Endothelial cell of umbilical vein (primary cell): ENCODE measurements around the gene KAZN. TPM values are rescaled to one million over a fixed set of nuclear protein-coding genes. Genes with fewer than 3 reads are reported as not detected.

ENCODE experiments used
- BruUV-seq: library from RNA; stranded (reverse); fragments of 400-500 nt; replicated peaks from 2 replicates; lab custom pipeline; 2021; lab: Mats Ljungman, UMichigan
- CTCF ChIA-PET: fragments of 300-600, 350-600 bp; sonication (Branson Sonifier 250); formaldehyde crosslinking; loops from one replicate; lab custom pipeline; 2021; ENCODE audit warnings: antibody characterized with exemption, inconsistent platforms; lab: Charles Lee
- POLR2A ChIA-PET: fragments of 300-600, 350-600 bp; sonication (Branson Sonifier 250); formaldehyde crosslinking; loops from one replicate; lab custom pipeline; 2021; ENCODE audit warnings: antibody characterized with exemption, inconsistent platforms; lab: Charles Lee
- DNase-seq: peaks from one replicate; pipeline ENCODE4 v3.0.0-alpha.2; 2011; ENCODE audit warnings: low read depth, low spot score
- FAIRE-seq: peaks from 2 replicates; lab custom pipeline; 2011; peaks lifted over from hg19 to GRCh38; lab: Jason Lieb, UNC
- H2AFZ ChIP-seq: 2 replicates; pipeline ENCODE4 v1.6.0; 2012; ENCODE audit warnings: low read depth, low read length, control low read depth, inconsistent platforms
- H3K27ac ChIP-seq: 2 replicates; pipeline ENCODE4 v1.5.1; 2011; ENCODE audit warnings: low read depth, mild to moderate bottlenecking, control low read depth, low read length, moderate library complexity; ENCODE audit not compliant: insufficient read depth
- H3K27me3 ChIP-seq, 2 experiments: 2 replicates each; pipeline versions ENCODE4 v1.6.0 to v1.6.1; 2011; ENCODE audit warnings: low read length in 2 of 2, mixed read lengths in 1 of 2; ENCODE audit not compliant: control insufficient read depth in 2 of 2, insufficient read depth in 2 of 2
- H3K36me3 ChIP-seq, 2 experiments: 2 replicates in 1 of 2; 3 replicates in 1 of 2; pipeline ENCODE4 v1.5.1; 2011; ENCODE audit warnings: low read length in 2 of 2, mild to moderate bottlenecking in 1 of 2, moderate library complexity in 1 of 2; ENCODE audit not compliant: control insufficient read depth in 2 of 2, insufficient read depth in 2 of 2; ENCODE audit errors: extremely low read depth in 1 of 2
- H3K4me1 ChIP-seq: 3 replicates; pipeline ENCODE4 v1.5.1; 2011; ENCODE audit warnings: mild to moderate bottlenecking, low read length; ENCODE audit not compliant: control insufficient read depth, insufficient read depth; ENCODE audit errors: extremely low read depth
- H3K4me2 ChIP-seq: 2 replicates; pipeline ENCODE4 v1.6.1; 2011; ENCODE audit warnings: low read length, control low read depth, mixed read lengths; ENCODE audit not compliant: insufficient read depth
- H3K4me3 ChIP-seq, 3 experiments: fragments of 200-600 bp in 1 of 3; sonication (generic), shearing (Covaris generic) in 1 of 3; replicated peaks in 1 of 3; 2 replicates each; pipeline ENCODE4 v1.5.1; 2011 to 2016; ENCODE audit warnings: control low read depth in 3 of 3, low read length in 3 of 3, mild to moderate bottlenecking in 2 of 3, inconsistent platforms in 1 of 3, low read depth in 1 of 3, moderate library complexity in 1 of 3; ENCODE audit not compliant: insufficient read depth in 1 of 3
- H3K79me2 ChIP-seq: 2 replicates; pipeline ENCODE4 v1.6.0; 2012; ENCODE audit warnings: low read length, inconsistent platforms; ENCODE audit not compliant: control insufficient read depth, insufficient read depth
- H3K9ac ChIP-seq: replicated peaks from 2 replicates; pipeline ENCODE3; 2011; ENCODE audit warnings: low read length, control low read depth; ENCODE audit not compliant: insufficient read depth; ENCODE audit errors: extremely low read depth
- H3K9me1 ChIP-seq: replicated peaks from 3 replicates; pipeline ENCODE4 v1.6.0; 2011; ENCODE audit warnings: mild to moderate bottlenecking, low read length; ENCODE audit not compliant: control insufficient read depth, insufficient read depth; ENCODE audit errors: extremely low read depth
- H3K9me3 ChIP-seq: replicated peaks from 2 replicates; pipeline ENCODE4 v1.5.1; 2012; ENCODE audit warnings: low read length, inconsistent platforms; ENCODE audit not compliant: control insufficient read depth, insufficient read depth
- H4K20me1 ChIP-seq: replicated peaks from 2 replicates; pipeline ENCODE3; 2011; ENCODE audit warnings: mild to moderate bottlenecking, low read length; ENCODE audit not compliant: control insufficient read depth, insufficient read depth; ENCODE audit errors: extremely low read depth
- FOS ChIP-seq: IDR thresholded peaks from 2 replicates; pipeline ENCODE4 v1.6.1; 2011; ENCODE audit warnings: mild to moderate bottlenecking, low read length, moderate library complexity, borderline replicate concordance; ENCODE audit not compliant: insufficient read depth
- GATA2 ChIP-seq: IDR thresholded peaks from 2 replicates; pipeline ENCODE4 v1.7.0; 2011; ENCODE audit warnings: low read depth, mild to moderate bottlenecking, moderate library complexity, mixed read lengths, low read length; ENCODE audit not compliant: insufficient read length, insufficient read depth
- JUN ChIP-seq: IDR thresholded peaks from 2 replicates; pipeline ENCODE4 v1.6.1; 2011; ENCODE audit warnings: borderline replicate concordance, low read depth; ENCODE audit not compliant: insufficient read length, insufficient read depth
- MAX ChIP-seq: IDR thresholded peaks from 2 replicates; pipeline ENCODE4 v1.6.1; 2011; ENCODE audit not compliant: insufficient read depth, insufficient read length
- MYC ChIP-seq: IDR thresholded peaks from one replicate; pipeline ENCODE4 v1.6.1; 2011; ENCODE audit warnings: mild to moderate bottlenecking, low read depth, low read length
- dilution Hi-C: fragments of 300-500 bp; cut with MboI; formaldehyde crosslinking; loops from one replicate; pipeline ENCODE4 v1.15.0; 2019; ENCODE audit warnings: low sequenced_read_pairs; ENCODE audit not compliant: extremely low pct_ligation_motif_present
- intact Hi-C: fragments of 100-400 bp; cut with micrococcal nuclease; formaldehyde crosslinking; loops from one replicate; pipeline ENCODE4 v1.10.0; 2022
- polyA plus RNA-seq, 4 experiments: library from polyadenylated mRNA; depleted of rRNA in 3 of 4; stranded (reverse) in 3 of 4; unstranded in 1 of 4; fragments of >200 nt; gene quantifications; 2 replicates each; pipeline versions ENCODE4 v1.2.1 to v1.2.3, GENCODE V29; 2011 to 2012; ENCODE audit warnings: missing spikeins in 1 of 4
- total RNA-seq: library from RNA; stranded (reverse); gene quantifications from 2 replicates; pipeline ENCODE4 v1.2.3, GENCODE V29; 2021
- TF ChIP-seq, protein P1 (sequence below), 2 donors: IDR thresholded peaks; 1 replicate in 1 of 2; 2 replicates in 1 of 2; pipeline ENCODE4 v1.5.1; 2011; ENCODE audit warnings: low read length in 2 of 2, mild to moderate bottlenecking in 2 of 2, moderate library complexity in 2 of 2, control low read depth in 1 of 2, inconsistent platforms in 1 of 2, low read depth in 1 of 2; ENCODE audit not compliant: insufficient read depth in 1 of 2; ENCODE audit errors: extremely low read depth in 1 of 2

Gene KAZN
- total and polyA plus RNA-seq, 2 donors (not counting 3 experiments of a cell fraction or from before 2014, with no cell fraction given): 1.6 to 5.8 TPM

- no TSS peak for BruUV-seq
- dilution Hi-C loops: no loop called here
- H3K4me2 ChIP-seq: no peak overlapping the region
- ChIA-PET CTCF (no interaction called here), POLR2A (no interaction called here)
- H3K9me3 ChIP-seq: no peaks in the 10 kb centered on the region
- H2AFZ ChIP-seq: no peak overlapping the region
- intact Hi-C loops: no loop called here
- TF ChIP-seq FOS: no peak
- TF ChIP-seq, protein P1, sequence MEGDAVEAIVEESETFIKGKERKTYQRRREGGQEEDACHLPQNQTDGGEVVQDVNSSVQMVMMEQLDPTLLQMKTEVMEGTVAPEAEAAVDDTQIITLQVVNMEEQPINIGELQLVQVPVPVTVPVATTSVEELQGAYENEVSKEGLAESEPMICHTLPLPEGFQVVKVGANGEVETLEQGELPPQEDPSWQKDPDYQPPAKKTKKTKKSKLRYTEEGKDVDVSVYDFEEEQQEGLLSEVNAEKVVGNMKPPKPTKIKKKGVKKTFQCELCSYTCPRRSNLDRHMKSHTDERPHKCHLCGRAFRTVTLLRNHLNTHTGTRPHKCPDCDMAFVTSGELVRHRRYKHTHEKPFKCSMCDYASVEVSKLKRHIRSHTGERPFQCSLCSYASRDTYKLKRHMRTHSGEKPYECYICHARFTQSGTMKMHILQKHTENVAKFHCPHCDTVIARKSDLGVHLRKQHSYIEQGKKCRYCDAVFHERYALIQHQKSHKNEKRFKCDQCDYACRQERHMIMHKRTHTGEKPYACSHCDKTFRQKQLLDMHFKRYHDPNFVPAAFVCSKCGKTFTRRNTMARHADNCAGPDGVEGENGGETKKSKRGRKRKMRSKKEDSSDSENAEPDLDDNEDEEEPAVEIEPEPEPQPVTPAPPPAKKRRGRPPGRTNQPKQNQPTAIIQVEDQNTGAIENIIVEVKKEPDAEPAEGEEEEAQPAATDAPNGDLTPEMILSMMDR (IDR thresholded peaks at IDR 0.05; ENCODE audit: extremely low read depth in 1 of 2, insufficient read depth in 1 of 2, low read depth in 1 of 2, low read length in 2 of 2): no peak
- TF ChIP-seq MAX: no peak
- no peak for TF ChIP-seq GATA2
- TF ChIP-seq MYC: no peak
- no peak for TF ChIP-seq JUN
- no peaks in the 10 kb centered on the region for H3K79me2 ChIP-seq
- H3K27me3 ChIP-seq: no peaks in the 10 kb centered on the region
- no peak overlapping the region for H3K27ac ChIP-seq
- DNase-seq: no peak
- no peak for FAIRE-seq
- H3K9ac ChIP-seq: no peak overlapping the region
- no peaks in the 10 kb centered on the region for H3K36me3 ChIP-seq
- no peaks in the 10 kb centered on the region for H3K4me1 ChIP-seq
- no peaks in the 10 kb centered on the region for H3K9me1 ChIP-seq
- H4K20me1 ChIP-seq: no peaks in the 10 kb centered on the region
- no peak overlapping the region for H3K4me3 ChIP-seq
Measured at GRCh38 chr1:14666962-14667650, 68.6 kb downstream of the KAZN start.
